ENCODE results near the gene APLP2. TPM values are rescaled to one million over a fixed set of nuclear protein-coding genes. Genes with fewer than 3 reads are reported as not detected.

Gene APLP2
- total and polyA plus RNA-seq, 2 of the 13 experiments (the other 11 are each of a cell fraction or from before 2014, with no cell fraction given): 315 to 594 TPM

DNA sequence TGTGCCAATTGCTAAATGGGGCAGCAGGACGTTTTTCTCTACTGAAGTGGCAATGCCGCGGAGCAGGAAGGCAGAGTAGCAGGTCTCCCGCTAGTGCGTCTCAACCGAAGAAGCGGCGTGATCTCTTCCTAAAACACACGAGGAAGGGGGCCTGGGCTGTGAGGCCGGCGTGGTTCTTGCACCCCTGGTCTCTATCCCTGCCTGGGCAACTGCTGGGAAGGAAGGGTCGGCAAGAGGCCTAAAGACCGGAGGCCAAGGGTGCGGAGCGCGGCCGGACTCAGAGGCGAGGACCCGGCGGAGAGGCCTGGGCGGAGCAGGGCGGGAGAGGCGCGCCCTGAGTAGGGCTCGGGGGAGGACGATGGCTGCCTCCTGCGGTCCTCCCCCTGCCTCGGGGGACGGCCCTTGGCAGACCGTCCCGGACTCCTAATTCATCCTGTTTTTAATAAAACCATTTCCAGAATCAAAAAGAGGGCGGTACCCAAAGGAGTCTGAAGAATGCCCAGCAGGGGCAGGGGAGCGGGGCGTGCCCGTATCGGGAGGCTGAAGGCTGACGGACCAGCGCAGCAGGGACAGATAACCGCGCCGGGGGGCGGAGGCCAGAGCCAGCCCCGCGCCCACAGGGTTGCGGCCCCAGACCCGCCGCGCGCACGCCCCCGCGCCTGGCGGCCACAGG is 572 bp upstream of the APLP2 start (continued):
- 0 out of 2 replicates have a peak, but pooled peaks have one; percentile 10 for TF ChIP-seq CTCF (CRISPR knock-in tag; IDR thresholded peaks at IDR 0.05)
- 0 out of 2 replicates have a peak, but pooled peaks have one; percentile 16 for TF ChIP-seq NR2C2 (CRISPR knock-in tag; IDR thresholded peaks at IDR 0.05; ENCODE audit: borderline replicate concordance)
- no peak for TF ChIP-seq ZNF570 (CRISPR knock-in tag; IDR thresholded peaks at IDR 0.05; ENCODE audit: borderline replicate concordance)
- TF ChIP-seq ZNF572 (CRISPR knock-in tag; IDR thresholded peaks at IDR 0.05): peak; percentile 93; the same call in 1 of the 2 replicates
- no peak for TF ChIP-seq PCBP2 (optimal IDR thresholded peaks at IDR 0.05; ENCODE audit: low read depth, low read length, poor library complexity, severe bottlenecking)
- peak; percentile 84 for TF ChIP-seq PHF8 (CRISPR knock-in tag; IDR thresholded peaks at IDR 0.05)
- TF ChIP-seq ZNF772 (CRISPR knock-in tag; IDR thresholded peaks at IDR 0.05): peak; percentile 12; the same call in 1 of the 2 replicates
- no peak for TF ChIP-seq ZNF180 (CRISPR knock-in tag; IDR thresholded peaks at IDR 0.05; ENCODE audit: borderline replicate concordance, low read depth)
- TF ChIP-seq NFYB (CRISPR knock-in tag; IDR thresholded peaks at IDR 0.05): no peak
- peak; percentile 20 for TF ChIP-seq IKZF4 (CRISPR knock-in tag; IDR thresholded peaks at IDR 0.05; ENCODE audit: borderline replicate concordance, low read depth, not compliant biosample characterization)
- 0 out of 2 replicates have a peak, but pooled peaks have one; percentile 35 for TF ChIP-seq SNAI1 (CRISPR knock-in tag; IDR thresholded peaks at IDR 0.05; ENCODE audit: borderline replicate concordance)
- TF ChIP-seq SOX5 (CRISPR knock-in tag; IDR thresholded peaks at IDR 0.05; ENCODE audit: borderline replicate concordance): no peak
- TF ChIP-seq ZNF30 (CRISPR knock-in tag; IDR thresholded peaks at IDR 0.05): no peak
- TF ChIP-seq GZF1 (CRISPR knock-in tag; IDR thresholded peaks at IDR 0.05): no peak
- no peak for TF ChIP-seq ZNF354B (CRISPR knock-in tag; IDR thresholded peaks at IDR 0.05)
- TF ChIP-seq AKAP8 (CRISPR knock-in tag; IDR thresholded peaks at IDR 0.05): no peak
- no peak for TF ChIP-seq ATF7 (IDR thresholded peaks at IDR 0.05)
- no peak for TF ChIP-seq ATF7 (CRISPR knock-in tag; IDR thresholded peaks at IDR 0.05)
- TF ChIP-seq TP53 (CRISPR knock-in tag; conservative IDR thresholded peaks at IDR 0.05): no peak
- TF ChIP-seq ZKSCAN5 (CRISPR knock-in tag; IDR thresholded peaks at IDR 0.05): no peak
- TF ChIP-seq, protein P1, sequence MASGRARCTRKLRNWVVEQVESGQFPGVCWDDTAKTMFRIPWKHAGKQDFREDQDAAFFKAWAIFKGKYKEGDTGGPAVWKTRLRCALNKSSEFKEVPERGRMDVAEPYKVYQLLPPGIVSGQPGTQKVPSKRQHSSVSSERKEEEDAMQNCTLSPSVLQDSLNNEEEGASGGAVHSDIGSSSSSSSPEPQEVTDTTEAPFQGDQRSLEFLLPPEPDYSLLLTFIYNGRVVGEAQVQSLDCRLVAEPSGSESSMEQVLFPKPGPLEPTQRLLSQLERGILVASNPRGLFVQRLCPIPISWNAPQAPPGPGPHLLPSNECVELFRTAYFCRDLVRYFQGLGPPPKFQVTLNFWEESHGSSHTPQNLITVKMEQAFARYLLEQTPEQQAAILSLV (CRISPR knock-in tag; IDR thresholded peaks at IDR 0.05; ENCODE audit: borderline replicate concordance): no peak
- peak; percentile 61; the same call in 1 of the 2 replicates for TF ChIP-seq AHR (CRISPR knock-in tag; IDR thresholded peaks at IDR 0.05)
- no peak for TF ChIP-seq RFXAP (CRISPR knock-in tag; IDR thresholded peaks at IDR 0.05; ENCODE audit: borderline replicate concordance)
- peak; percentile 68; the same call in 1 of the 2 replicates for TF ChIP-seq ZNF563 (CRISPR knock-in tag; IDR thresholded peaks at IDR 0.05)
- no peak for TF ChIP-seq ZNF383 (CRISPR knock-in tag; IDR thresholded peaks at IDR 0.05; ENCODE audit: borderline replicate concordance)
- 0 out of 2 replicates have a peak, but pooled peaks have one; percentile 17 for TF ChIP-seq ZBTB7B (CRISPR knock-in tag; IDR thresholded peaks at IDR 0.05)
- peak; percentile 16; the same call in 1 of the 2 replicates for TF ChIP-seq SP140L (CRISPR knock-in tag; IDR thresholded peaks at IDR 0.05; ENCODE audit: borderline replicate concordance)
- TF ChIP-seq MAFK (conservative IDR thresholded peaks at IDR 0.05 in 1 of 2, IDR thresholded peaks at IDR 0.05 in 1 of 2; ENCODE audit: low read length in 2 of 2): no peak
- TF ChIP-seq POLR2G (IDR thresholded peaks at IDR 0.05; ENCODE audit: low read depth, low read length): no peak
- no peak for TF ChIP-seq RXRB (CRISPR knock-in tag; IDR thresholded peaks at IDR 0.05; ENCODE audit: borderline replicate concordance)

Data from HepG2 (cell line).